ENCODE results near the gene VILL. TPM values are rescaled to one million over a fixed set of nuclear protein-coding genes. Genes with fewer than 3 reads are reported as not detected.

The VILL gene
- total and polyA plus RNA-seq, 2 donors (not counting 3 experiments of a cell fraction or from before 2014, with no cell fraction given): 9.0 to 10.0 TPM

- H3K4me2 ChIP-seq (ENCODE audit: insufficient read depth, low read length): no peak overlapping the region
- no peaks in the 10 kb centered on the region for H3K79me2 ChIP-seq (ENCODE audit: control insufficient read depth, insufficient read depth, low read length)
- DNase-seq (ENCODE audit: low read depth, low spot score) (no peak), FAIRE-seq (no peak)
- CTCF ChIA-PET: interaction anchor here (1.0 to 3.6 kb wide), 5 partner anchors 10 to 342 kb away, joined by 3 to 34 read pairs (median 6); no protein-coding TSS in a partner anchor
- H3K9me1 ChIP-seq (replicated peaks; ENCODE audit: control insufficient read depth, extremely low read depth, insufficient read depth, low read length): no peaks in the 10 kb centered on the region
- H3K9ac ChIP-seq (replicated peaks; ENCODE audit: extremely low read depth, insufficient read depth, low read length): no peak overlapping the region
- dilution Hi-C loops (cut with MboI; ENCODE audit: extremely low pct_ligation_motif_present, low sequenced_read_pairs): no loop called here
- BruUV-seq (replicated peaks): no TSS peak
- H3K27me3 ChIP-seq (ENCODE audit: control insufficient read depth in 2 of 2, insufficient read depth in 2 of 2, low read length in 2 of 2): no peaks in the 10 kb centered on the region
- POLR2A ChIA-PET: no interaction called here
- H3K4me1 ChIP-seq (ENCODE audit: control insufficient read depth, extremely low read depth, insufficient read depth, low read length): peaks cover 4% of the 10 kb centered on the region
- H4K20me1 ChIP-seq (replicated peaks; ENCODE audit: control insufficient read depth, extremely low read depth, insufficient read depth, low read length): no peaks in the 10 kb centered on the region
- no peak overlapping the region for H3K4me3 ChIP-seq (replicated peaks in 1 of 3; ENCODE audit: insufficient read depth in 1 of 3, low read depth in 1 of 3, low read length in 3 of 3)
- no peak overlapping the region for H3K27ac ChIP-seq (ENCODE audit: insufficient read depth, low read depth, low read length)
- H2AFZ ChIP-seq (ENCODE audit: low read depth, low read length): no peak overlapping the region
- no peak for TF ChIP-seq JUN (IDR thresholded peaks at IDR 0.05; ENCODE audit: borderline replicate concordance, insufficient read depth, insufficient read length, low read depth)
- no peak for TF ChIP-seq POLR2A (IDR thresholded peaks at IDR 0.05; ENCODE audit: low read depth, low read length)
- TF ChIP-seq MYC (IDR thresholded peaks at IDR 0.05; ENCODE audit: low read depth, low read length): no peak
- TF ChIP-seq POLR2AphosphoS5 (IDR thresholded peaks at IDR 0.05; ENCODE audit: insufficient read depth, low read depth, low read length): no peak
- TF ChIP-seq FOS (IDR thresholded peaks at IDR 0.05; ENCODE audit: borderline replicate concordance, insufficient read depth, low read length): no peak
- no peak for TF ChIP-seq GATA2 (IDR thresholded peaks at IDR 0.05; ENCODE audit: insufficient read depth, insufficient read length, low read depth, low read length)
- TF ChIP-seq CTCF (IDR thresholded peaks at IDR 0.05; ENCODE audit: extremely low read depth in 1 of 2, insufficient read depth in 1 of 2, low read depth in 1 of 2, low read length in 2 of 2): no peak
- no peak for TF ChIP-seq EZH2 (IDR thresholded peaks at IDR 0.05; ENCODE audit: borderline replicate concordance, low read depth, low read length, severe bottlenecking)
- TF ChIP-seq, protein P1, sequence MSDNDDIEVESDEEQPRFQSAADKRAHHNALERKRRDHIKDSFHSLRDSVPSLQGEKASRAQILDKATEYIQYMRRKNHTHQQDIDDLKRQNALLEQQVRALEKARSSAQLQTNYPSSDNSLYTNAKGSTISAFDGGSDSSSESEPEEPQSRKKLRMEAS (IDR thresholded peaks at IDR 0.05; ENCODE audit: insufficient read depth, insufficient read length): no peak
- H3K36me3 ChIP-seq (ENCODE audit: control insufficient read depth in 2 of 2, extremely low read depth in 1 of 2, insufficient read depth in 2 of 2, low read length in 2 of 2): peaks cover 0 to 13% of the 10 kb centered on the region in 2 experiments
- H3K9me3 ChIP-seq (replicated peaks; ENCODE audit: control insufficient read depth, insufficient read depth, low read length): no peaks in the 10 kb centered on the region
- intact Hi-C loops (cut with micrococcal nuclease): loop anchor here (1.0 kb wide), 2 partner anchors 29 to 148 kb away; no protein-coding TSS in a partner anchor
Observed at GRCh38 chr3:38002940-38003339, 12.4 kb downstream of the VILL start.
